SK-N-SH treated with all-trans-retinoic acid at 6 μM for 48 hours (cell line): ENCODE measurements around the gene KCNK5.

Source experiments
- ARNTL ChIP-seq: fragments of 450-650 bp; formaldehyde crosslinking; IDR thresholded peaks from 2 replicates; pipeline ENCODE4 v1.5.0; 2020; ENCODE audit warnings: low read depth, mild to moderate bottlenecking, moderate library complexity, borderline replicate concordance
- ESRRG ChIP-seq: fragments of 250-450 bp; sonication (Bioruptor Pico); IDR thresholded peaks from 2 replicates; pipeline ENCODE4 v1.6.1; 2021; ENCODE audit warnings: mild to moderate bottlenecking
- GLIS3 ChIP-seq: fragments of 250-450 bp; sonication (Bioruptor Pico); IDR thresholded peaks from 2 replicates; pipeline ENCODE4 v1.5.0; 2020; ENCODE audit warnings: mild to moderate bottlenecking, moderate library complexity
- PPARA ChIP-seq: fragments of 250-450 bp; sonication (Bioruptor Pico); IDR thresholded peaks from 2 replicates; pipeline ENCODE4 v1.5.0; 2020; ENCODE audit warnings: mild to moderate bottlenecking, borderline replicate concordance
- RARB ChIP-seq: fragments of 250-450 bp; sonication (Bioruptor Pico); IDR thresholded peaks from 2 replicates; pipeline ENCODE4 v1.8.0; 2021; ENCODE audit warnings: mild to moderate bottlenecking, moderate library complexity
- SNAI2 ChIP-seq: fragments of 250-450 bp; sonication (Bioruptor Pico); IDR thresholded peaks from 2 replicates; pipeline ENCODE4 v1.5.0; 2020; ENCODE audit warnings: mild to moderate bottlenecking, moderate library complexity
- TCF4 ChIP-seq: fragments of 250-450 bp; sonication (Bioruptor Pico); IDR thresholded peaks from 2 replicates; pipeline ENCODE4 v1.8.0; 2021; ENCODE audit warnings: mild to moderate bottlenecking, moderate library complexity, borderline replicate concordance
- ZFP30 ChIP-seq: fragments of 450-650 bp; formaldehyde crosslinking; IDR thresholded peaks from 2 replicates; pipeline ENCODE4 v1.5.0; 2022; ENCODE audit warnings: mild to moderate bottlenecking, moderate library complexity
- ZNF70 ChIP-seq: fragments of 450-650 bp; formaldehyde crosslinking; IDR thresholded peaks from 2 replicates; pipeline ENCODE4 v1.5.0; 2020; ENCODE audit warnings: mild to moderate bottlenecking, moderate library complexity
- TF ChIP-seq, protein P1 (sequence below): fragments of 250-450 bp; sonication (Bioruptor Pico); IDR thresholded peaks from 2 replicates; pipeline ENCODE4 v1.5.0; 2020; ENCODE audit warnings: mild to moderate bottlenecking, moderate library complexity
- TF ChIP-seq, protein P2 (sequence below): fragments of 250-450 bp; sonication (Bioruptor Pico); IDR thresholded peaks from 2 replicates; pipeline ENCODE4 v1.8.0; 2020; ENCODE audit warnings: mild to moderate bottlenecking, moderate library complexity, borderline replicate concordance
- TF ChIP-seq, protein P3 (sequence below): fragments of 250-450 bp; sonication (Bioruptor Pico); IDR thresholded peaks from 2 replicates; pipeline ENCODE4 v1.5.1; 2020; ENCODE audit warnings: low read depth, mild to moderate bottlenecking, moderate library complexity
- TF ChIP-seq, protein P4 (sequence below): fragments of 250-450 bp; sonication (Bioruptor Pico); IDR thresholded peaks from 2 replicates; pipeline ENCODE4 v1.8.0; 2021; ENCODE audit warnings: low read depth, mild to moderate bottlenecking, moderate library complexity, borderline replicate concordance

DNA sequence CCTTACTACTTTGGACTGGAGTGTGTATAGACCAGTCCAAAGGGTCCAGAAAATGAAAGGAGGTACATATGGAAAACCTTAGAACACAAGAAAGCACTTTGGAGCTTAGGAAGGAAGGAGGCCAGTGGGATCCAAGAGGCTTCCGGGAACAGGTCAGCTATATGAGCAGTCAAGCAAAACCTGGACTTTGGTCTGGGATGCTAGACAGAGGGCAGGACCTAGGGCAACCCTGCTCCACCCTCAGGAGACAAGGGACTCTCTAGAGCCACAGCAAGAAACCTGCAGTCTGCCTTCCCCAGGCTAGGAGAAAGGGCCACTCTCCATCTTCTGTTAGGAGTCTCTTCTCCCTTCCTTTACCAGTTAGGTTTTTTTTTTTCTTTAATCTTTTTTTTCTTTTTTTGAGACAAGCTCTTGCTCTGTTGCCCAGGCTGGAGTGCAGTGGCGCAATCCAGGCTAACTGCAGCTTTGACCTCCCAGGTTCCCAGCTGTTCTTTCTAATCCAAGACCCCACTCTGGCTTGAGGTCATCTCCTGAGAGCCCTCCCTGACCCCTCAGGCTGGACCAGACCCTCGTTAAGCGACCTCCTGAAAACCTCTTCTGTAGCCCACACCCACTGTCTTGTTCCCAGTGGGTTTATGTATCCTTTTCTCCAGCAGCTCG, 4.6 kb downstream of the KCNK5 start:
- TF ChIP-seq, protein P1, sequence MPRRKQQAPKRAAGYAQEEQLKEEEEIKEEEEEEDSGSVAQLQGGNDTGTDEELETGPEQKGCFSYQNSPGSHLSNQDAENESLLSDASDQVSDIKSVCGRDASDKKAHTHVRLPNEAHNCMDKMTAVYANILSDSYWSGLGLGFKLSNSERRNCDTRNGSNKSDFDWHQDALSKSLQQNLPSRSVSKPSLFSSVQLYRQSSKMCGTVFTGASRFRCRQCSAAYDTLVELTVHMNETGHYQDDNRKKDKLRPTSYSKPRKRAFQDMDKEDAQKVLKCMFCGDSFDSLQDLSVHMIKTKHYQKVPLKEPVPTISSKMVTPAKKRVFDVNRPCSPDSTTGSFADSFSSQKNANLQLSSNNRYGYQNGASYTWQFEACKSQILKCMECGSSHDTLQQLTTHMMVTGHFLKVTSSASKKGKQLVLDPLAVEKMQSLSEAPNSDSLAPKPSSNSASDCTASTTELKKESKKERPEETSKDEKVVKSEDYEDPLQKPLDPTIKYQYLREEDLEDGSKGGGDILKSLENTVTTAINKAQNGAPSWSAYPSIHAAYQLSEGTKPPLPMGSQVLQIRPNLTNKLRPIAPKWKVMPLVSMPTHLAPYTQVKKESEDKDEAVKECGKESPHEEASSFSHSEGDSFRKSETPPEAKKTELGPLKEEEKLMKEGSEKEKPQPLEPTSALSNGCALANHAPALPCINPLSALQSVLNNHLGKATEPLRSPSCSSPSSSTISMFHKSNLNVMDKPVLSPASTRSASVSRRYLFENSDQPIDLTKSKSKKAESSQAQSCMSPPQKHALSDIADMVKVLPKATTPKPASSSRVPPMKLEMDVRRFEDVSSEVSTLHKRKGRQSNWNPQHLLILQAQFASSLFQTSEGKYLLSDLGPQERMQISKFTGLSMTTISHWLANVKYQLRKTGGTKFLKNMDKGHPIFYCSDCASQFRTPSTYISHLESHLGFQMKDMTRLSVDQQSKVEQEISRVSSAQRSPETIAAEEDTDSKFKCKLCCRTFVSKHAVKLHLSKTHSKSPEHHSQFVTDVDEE (CRISPR knock-in tag), result no peak
- TF ChIP-seq ZNF70 (CRISPR knock-in tag) (no peak), SNAI2 (CRISPR knock-in tag) (no peak), ZFP30 (CRISPR knock-in tag) (no peak), PPARA (CRISPR knock-in tag) (no peak), ARNTL (CRISPR knock-in tag) (no peak), TCF4 (CRISPR knock-in tag) (no peak), ESRRG (CRISPR knock-in tag) (no peak), GLIS3 (CRISPR knock-in tag) (no peak), RARB (CRISPR knock-in tag) (no peak)
- TF ChIP-seq, protein P2, sequence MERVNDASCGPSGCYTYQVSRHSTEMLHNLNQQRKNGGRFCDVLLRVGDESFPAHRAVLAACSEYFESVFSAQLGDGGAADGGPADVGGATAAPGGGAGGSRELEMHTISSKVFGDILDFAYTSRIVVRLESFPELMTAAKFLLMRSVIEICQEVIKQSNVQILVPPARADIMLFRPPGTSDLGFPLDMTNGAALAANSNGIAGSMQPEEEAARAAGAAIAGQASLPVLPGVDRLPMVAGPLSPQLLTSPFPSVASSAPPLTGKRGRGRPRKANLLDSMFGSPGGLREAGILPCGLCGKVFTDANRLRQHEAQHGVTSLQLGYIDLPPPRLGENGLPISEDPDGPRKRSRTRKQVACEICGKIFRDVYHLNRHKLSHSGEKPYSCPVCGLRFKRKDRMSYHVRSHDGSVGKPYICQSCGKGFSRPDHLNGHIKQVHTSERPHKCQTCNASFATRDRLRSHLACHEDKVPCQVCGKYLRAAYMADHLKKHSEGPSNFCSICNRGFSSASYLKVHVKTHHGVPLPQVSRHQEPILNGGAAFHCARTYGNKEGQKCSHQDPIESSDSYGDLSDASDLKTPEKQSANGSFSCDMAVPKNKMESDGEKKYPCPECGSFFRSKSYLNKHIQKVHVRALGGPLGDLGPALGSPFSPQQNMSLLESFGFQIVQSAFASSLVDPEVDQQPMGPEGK (CRISPR knock-in tag), result no peak
- TF ChIP-seq, protein P3, sequence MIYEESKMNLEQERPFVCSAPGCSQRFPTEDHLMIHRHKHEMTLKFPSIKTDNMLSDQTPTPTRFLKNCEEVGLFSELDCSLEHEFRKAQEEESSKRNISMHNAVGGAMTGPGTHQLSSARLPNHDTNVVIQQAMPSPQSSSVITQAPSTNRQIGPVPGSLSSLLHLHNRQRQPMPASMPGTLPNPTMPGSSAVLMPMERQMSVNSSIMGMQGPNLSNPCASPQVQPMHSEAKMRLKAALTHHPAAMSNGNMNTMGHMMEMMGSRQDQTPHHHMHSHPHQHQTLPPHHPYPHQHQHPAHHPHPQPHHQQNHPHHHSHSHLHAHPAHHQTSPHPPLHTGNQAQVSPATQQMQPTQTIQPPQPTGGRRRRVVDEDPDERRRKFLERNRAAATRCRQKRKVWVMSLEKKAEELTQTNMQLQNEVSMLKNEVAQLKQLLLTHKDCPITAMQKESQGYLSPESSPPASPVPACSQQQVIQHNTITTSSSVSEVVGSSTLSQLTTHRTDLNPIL (CRISPR knock-in tag), result no peak
- TF ChIP-seq, protein P4, sequence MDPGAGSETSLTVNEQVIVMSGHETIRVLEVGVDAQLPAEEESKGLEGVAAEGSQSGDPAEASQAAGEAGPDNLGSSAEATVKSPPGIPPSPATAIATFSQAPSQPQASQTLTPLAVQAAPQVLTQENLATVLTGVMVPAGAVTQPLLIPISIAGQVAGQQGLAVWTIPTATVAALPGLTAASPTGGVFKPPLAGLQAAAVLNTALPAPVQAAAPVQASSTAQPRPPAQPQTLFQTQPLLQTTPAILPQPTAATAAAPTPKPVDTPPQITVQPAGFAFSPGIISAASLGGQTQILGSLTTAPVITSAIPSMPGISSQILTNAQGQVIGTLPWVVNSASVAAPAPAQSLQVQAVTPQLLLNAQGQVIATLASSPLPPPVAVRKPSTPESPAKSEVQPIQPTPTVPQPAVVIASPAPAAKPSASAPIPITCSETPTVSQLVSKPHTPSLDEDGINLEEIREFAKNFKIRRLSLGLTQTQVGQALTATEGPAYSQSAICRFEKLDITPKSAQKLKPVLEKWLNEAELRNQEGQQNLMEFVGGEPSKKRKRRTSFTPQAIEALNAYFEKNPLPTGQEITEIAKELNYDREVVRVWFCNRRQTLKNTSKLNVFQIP, result no peak
